HEK293 (cell line): ENCODE results near the gene CACNA1E.

Experiments
- CTCF ChIA-PET: fragments of 350-600 bp; formaldehyde crosslinking; extraction: SDS; loops from one replicate; lab custom pipeline; 2021; ENCODE audit warnings: antibody characterized with exemption; lab: Yijun Ruan, JAX
- POLR2A ChIA-PET: fragments of 300-600 bp; formaldehyde crosslinking; extraction: SDS; loops from one replicate; lab custom pipeline; 2020; ENCODE audit warnings: antibody characterized with exemption, inconsistent platforms; lab: Yijun Ruan, JAX
- H3K27ac ChIP-seq: fragments of 200-500 bp; sonication (Bioruptor generic); 2 replicates; pipeline ENCODE4 v1.5.1; 2014; ENCODE audit warnings: low read depth, low read length, control low read depth, inconsistent platforms; ENCODE audit errors: extremely low read depth
- H3K36me3 ChIP-seq, 2 experiments: fragments of 200-500 bp in 1 of 2; sonication (Bioruptor generic) in 1 of 2; 1 replicate in 1 of 2; 2 replicates in 1 of 2; pipeline ENCODE4 v1.5.1; 2014 to 2017; ENCODE audit warnings: inconsistent platforms in 2 of 2, low read length in 2 of 2; ENCODE audit not compliant: control insufficient read depth in 2 of 2, insufficient read depth in 1 of 2
- H3K4me1 ChIP-seq: fragments of 200-500 bp; sonication (Bioruptor generic); 2 replicates; pipeline ENCODE4 v1.5.1; 2014; ENCODE audit warnings: mild to moderate bottlenecking, low read length, inconsistent platforms; ENCODE audit not compliant: control insufficient read depth, insufficient read depth
- H3K4me3 ChIP-seq: 2 replicates; pipeline ENCODE4 v1.5.1; 2011; ENCODE audit warnings: low read depth, mild to moderate bottlenecking, control low read depth, low read length, moderate library complexity
- H3K9me3 ChIP-seq: fragments of 200-500 bp; sonication (Bioruptor generic); 2 replicates; pipeline ENCODE4 v1.5.1; 2014; ENCODE audit warnings: low read depth, low read length, inconsistent platforms; ENCODE audit not compliant: control insufficient read depth, insufficient read depth
- CTCF ChIP-seq: fragments of 450-650 bp; formaldehyde crosslinking; IDR thresholded peaks from 2 replicates; pipeline ENCODE4 v1.5.1; 2016; ENCODE audit warnings: missing biosample characterization, missing genetic modification characterization
- ELK4 ChIP-seq: IDR thresholded peaks from 2 replicates; pipeline ENCODE4 v1.6.1; 2011; ENCODE audit warnings: mild to moderate bottlenecking, low read depth, low read length, borderline replicate concordance
- KLF1 ChIP-seq: fragments of 450-650 bp; formaldehyde crosslinking; IDR thresholded peaks from 2 replicates; pipeline ENCODE4 v1.5.1; 2016; ENCODE audit warnings: missing biosample characterization, missing genetic modification characterization
- KLF10 ChIP-seq: fragments of 450-650 bp; IDR thresholded peaks from 2 replicates; pipeline ENCODE4 v1.5.1; 2018; ENCODE audit warnings: missing biosample characterization, mild to moderate bottlenecking, missing genetic modification characterization
- KLF7 ChIP-seq: fragments of 450-650 bp; formaldehyde crosslinking; IDR thresholded peaks from 2 replicates; pipeline ENCODE4 v1.5.1; 2016; ENCODE audit warnings: missing biosample characterization, missing genetic modification characterization, borderline replicate concordance
- RBAK ChIP-seq: fragments of 450-650 bp; formaldehyde crosslinking; IDR thresholded peaks from 2 replicates; pipeline ENCODE4 v1.5.1; 2016; ENCODE audit warnings: missing biosample characterization, missing genetic modification characterization
- SETDB1 ChIP-seq: IDR thresholded peaks from one replicate; pipeline ENCODE4 v1.6.1; 2017; ENCODE audit warnings: mild to moderate bottlenecking, low read length, moderate library complexity, mixed read lengths; ENCODE audit not compliant: insufficient read length
- ZBTB10 ChIP-seq: fragments of 450-650 bp; formaldehyde crosslinking; IDR thresholded peaks from 2 replicates; pipeline ENCODE4 v1.5.1; 2016; ENCODE audit warnings: missing biosample characterization, missing genetic modification characterization
- ZEB2 ChIP-seq: fragments of 450-650 bp; formaldehyde crosslinking; IDR thresholded peaks from 2 replicates; pipeline ENCODE4 v1.5.1; 2016; ENCODE audit warnings: missing biosample characterization, missing genetic modification characterization
- ZFP41 ChIP-seq: fragments of 450-650 bp; formaldehyde crosslinking; IDR thresholded peaks from 2 replicates; pipeline ENCODE4 v1.5.1; 2016; ENCODE audit warnings: missing biosample characterization, missing genetic modification characterization, borderline replicate concordance
- ZNF112 ChIP-seq: fragments of 450-650 bp; formaldehyde crosslinking; IDR thresholded peaks from 2 replicates; pipeline ENCODE4 v1.5.0; 2017; ENCODE audit warnings: missing biosample characterization, missing genetic modification characterization
- ZNF211 ChIP-seq: fragments of 450-650 bp; formaldehyde crosslinking; IDR thresholded peaks from 2 replicates; pipeline ENCODE4 v1.5.1; 2016; ENCODE audit warnings: low read depth, missing biosample characterization, missing genetic modification characterization
- ZNF37A ChIP-seq: fragments of 450-650 bp; IDR thresholded peaks from 2 replicates; pipeline ENCODE4 v1.5.1; 2018; ENCODE audit warnings: missing biosample characterization, missing genetic modification characterization
- ZNF473 ChIP-seq: fragments of 450-650 bp; formaldehyde crosslinking; IDR thresholded peaks from 2 replicates; pipeline ENCODE4 v1.5.1; 2017; ENCODE audit warnings: missing biosample characterization, missing genetic modification characterization
- ZNF488 ChIP-seq: fragments of 450-650 bp; formaldehyde crosslinking; IDR thresholded peaks from 2 replicates; pipeline ENCODE4 v1.5.1; 2016; ENCODE audit warnings: missing biosample characterization, missing genetic modification characterization
- ZNF501 ChIP-seq: fragments of 450-650 bp; formaldehyde crosslinking; IDR thresholded peaks from 2 replicates; pipeline ENCODE4 v1.5.1; 2016; ENCODE audit warnings: missing biosample characterization, missing genetic modification characterization
- ZNF544 ChIP-seq: fragments of 450-650 bp; formaldehyde crosslinking; IDR thresholded peaks from 2 replicates; pipeline ENCODE4 v1.5.0; 2017; ENCODE audit warnings: missing biosample characterization, missing genetic modification characterization
- ZNF549 ChIP-seq: fragments of 450-650 bp; IDR thresholded peaks from 2 replicates; pipeline ENCODE4 v1.5.1; 2018; ENCODE audit warnings: missing biosample characterization, missing genetic modification characterization, mild to moderate bottlenecking, inconsistent platforms, moderate library complexity
- ZNF555 ChIP-seq: fragments of 450-650 bp; formaldehyde crosslinking; conservative IDR thresholded peaks from 2 replicates; pipeline ENCODE4 v1.5.1; 2017; ENCODE audit warnings: missing biosample characterization, mild to moderate bottlenecking, missing genetic modification characterization, inconsistent platforms
- TF ChIP-seq, protein P1 (sequence below): fragments of 450-650 bp; formaldehyde crosslinking; IDR thresholded peaks from 2 replicates; pipeline ENCODE4 v1.5.1; 2016; ENCODE audit warnings: missing biosample characterization, missing genetic modification characterization
- TF ChIP-seq, protein P2 (sequence below): fragments of 450-650 bp; formaldehyde crosslinking; IDR thresholded peaks from 2 replicates; pipeline ENCODE4 v1.5.1; 2016; ENCODE audit warnings: missing biosample characterization, missing genetic modification characterization

Gene CACNA1E

GRCh38 chr1:181712711-181713110, 229.4 kb downstream of the CACNA1E start:
- Histone ChIP-seq H3K36me3 (no peaks in the 10 kb centered on the region), H3K4me3 (no peak overlapping the region)
- TF ChIP-seq KLF1 (tag by site-specific recombination): no peak
- TF ChIP-seq ZNF555: no peak
- no peak for TF ChIP-seq CTCF
- no peak for TF ChIP-seq ZFP41
- TF ChIP-seq, protein P1, sequence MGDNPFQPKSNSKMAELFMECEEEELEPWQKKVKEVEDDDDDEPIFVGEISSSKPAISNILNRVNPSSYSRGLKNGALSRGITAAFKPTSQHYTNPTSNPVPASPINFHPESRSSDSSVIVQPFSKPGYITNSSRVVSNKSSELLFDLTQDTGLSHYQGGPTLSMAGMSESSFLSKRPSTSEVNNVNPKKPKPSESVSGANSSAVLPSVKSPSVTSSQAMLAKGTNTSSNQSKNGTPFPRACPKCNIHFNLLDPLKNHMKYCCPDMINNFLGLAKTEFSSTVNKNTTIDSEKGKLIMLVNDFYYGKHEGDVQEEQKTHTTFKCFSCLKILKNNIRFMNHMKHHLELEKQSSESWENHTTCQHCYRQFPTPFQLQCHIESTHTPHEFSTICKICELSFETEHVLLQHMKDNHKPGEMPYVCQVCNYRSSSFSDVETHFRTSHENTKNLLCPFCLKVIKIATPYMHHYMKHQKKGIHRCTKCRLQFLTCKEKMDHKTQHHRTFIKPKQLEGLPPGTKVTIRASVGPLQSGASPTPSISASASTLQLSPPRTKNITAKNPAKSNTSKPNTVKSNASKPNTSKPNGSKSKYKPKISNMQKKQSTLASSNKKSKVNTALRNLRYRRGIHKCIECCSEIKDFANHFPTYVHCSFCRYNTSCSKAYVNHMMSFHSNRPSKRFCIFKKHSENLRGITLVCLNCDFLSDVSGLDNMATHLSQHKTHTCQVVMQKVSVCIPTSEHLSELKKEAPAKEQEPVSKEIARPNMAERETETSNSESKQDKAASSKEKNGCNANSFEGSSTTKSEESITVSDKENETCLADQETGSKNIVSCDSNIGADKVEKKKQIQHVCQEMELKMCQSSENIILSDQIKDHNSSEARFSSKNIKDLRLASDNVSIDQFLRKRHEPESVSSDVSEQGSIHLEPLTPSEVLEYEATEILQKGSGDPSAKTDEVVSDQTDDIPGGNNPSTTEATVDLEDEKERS (tag by site-specific recombination): no peak
- no peak for TF ChIP-seq ZNF37A (tag by site-specific recombination)
- no peak for TF ChIP-seq ZNF473 (tag by site-specific recombination)
- no peak for TF ChIP-seq ELK4
- TF ChIP-seq RBAK: no peak
- TF ChIP-seq KLF7 (tag by site-specific recombination): no peak
- TF ChIP-seq, all 188 proteins: peak for 0
- no peaks in the 10 kb centered on the region for H3K9me3 ChIP-seq
- CTCF ChIA-PET: no interaction called here
- no peak overlapping the region for H3K27ac ChIP-seq
- POLR2A ChIA-PET: no interaction called here
- peaks cover 6% of the 10 kb centered on the region; the same call in 1 of the 2 replicates for H3K4me1 ChIP-seq

GRCh38 chr1:181714428-181714827, 231.1 kb downstream of the CACNA1E start:
- ChIA-PET POLR2A (no interaction called here), CTCF (no interaction called here)
- Histone ChIP-seq H3K4me3 (no peak overlapping the region), H3K27ac (no peak overlapping the region)
- TF ChIP-seq ZBTB10 (tag by site-specific recombination): 0 out of 2 replicates have a peak, but pooled peaks have one; percentile 39
- TF ChIP-seq ZNF549 (tag by site-specific recombination): no peak
- TF ChIP-seq, all 188 proteins: peak for 1
- no peaks in the 10 kb centered on the region for H3K9me3 ChIP-seq
- H3K4me1 ChIP-seq: peaks cover 6% of the 10 kb centered on the region; the same call in 1 of the 2 replicates
- no peaks in the 10 kb centered on the region for H3K36me3 ChIP-seq

DNA sequence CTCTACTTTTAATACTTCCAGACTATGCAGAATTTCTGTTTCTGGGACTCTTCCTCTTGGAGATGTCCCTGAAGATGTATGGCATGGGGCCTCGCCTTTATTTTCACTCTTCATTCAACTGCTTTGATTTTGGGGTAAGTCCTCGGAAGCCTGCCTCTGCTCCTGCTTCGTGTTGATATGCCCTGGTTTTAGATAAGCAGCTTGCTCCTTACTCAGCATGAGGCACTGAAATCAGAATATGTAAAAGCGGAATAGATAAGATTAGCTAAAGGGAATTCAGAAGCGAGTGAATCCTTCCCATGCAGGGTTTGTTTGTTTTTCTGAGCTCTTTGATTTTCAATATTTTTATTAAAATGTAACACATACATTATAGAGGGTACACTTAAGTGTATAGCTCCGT, 234.7 kb downstream of the CACNA1E start:
- CTCF ChIA-PET: interaction anchor here (0.7 to 1.0 kb wide), 3 partner anchors 21 to 219 kb away, joined by 3 to 4 read pairs (median 3); no protein-coding TSS in a partner anchor
- TF ChIP-seq ZNF211 (tag by site-specific recombination) (no peak), KLF10 (tag by site-specific recombination) (no peak), ZNF488 (no peak), SETDB1 (no peak), ZNF112 (tag by site-specific recombination) (no peak), ZNF544 (tag by site-specific recombination) (no peak), ZEB2 (no peak), ZNF501 (tag by site-specific recombination) (no peak)
- TF ChIP-seq, protein P2, sequence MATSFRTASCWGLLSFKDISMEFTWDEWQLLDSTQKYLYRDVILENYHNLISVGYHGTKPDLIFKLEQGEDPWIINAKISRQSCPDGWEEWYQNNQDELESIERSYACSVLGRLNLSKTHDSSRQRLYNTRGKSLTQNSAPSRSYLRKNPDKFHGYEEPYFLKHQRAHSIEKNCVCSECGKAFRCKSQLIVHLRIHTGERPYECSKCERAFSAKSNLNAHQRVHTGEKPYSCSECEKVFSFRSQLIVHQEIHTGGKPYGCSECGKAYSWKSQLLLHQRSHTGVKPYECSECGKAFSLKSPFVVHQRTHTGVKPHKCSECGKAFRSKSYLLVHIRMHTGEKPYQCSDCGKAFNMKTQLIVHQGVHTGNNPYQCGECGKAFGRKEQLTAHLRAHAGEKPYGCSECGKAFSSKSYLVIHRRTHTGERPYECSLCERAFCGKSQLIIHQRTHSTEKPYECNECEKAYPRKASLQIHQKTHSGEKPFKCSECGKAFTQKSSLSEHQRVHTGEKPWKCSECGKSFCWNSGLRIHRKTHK: no peak
- TF ChIP-seq, all 188 proteins: peak for 0
- Histone ChIP-seq H3K9me3 (no peaks in the 10 kb centered on the region), H3K4me3 (no peak overlapping the region), H3K4me1 (peaks cover 6% of the 10 kb centered on the region; the same call in 1 of the 2 replicates), H3K27ac (no peak overlapping the region), H3K36me3 (no peaks in the 10 kb centered on the region)
- POLR2A ChIA-PET: no interaction called here
